NCI-H2171 (cell line): Measurements from ENCODE around the gene RHD.
"Not testable (repeated sequence)": the region's sequence is repeated elsewhere in the genome, so short reads cannot be mapped to it uniquely, and the experiment has no call there.

Source experiments
- DNase-seq: peaks from one replicate; lab custom pipeline; 2025; lab: John Stamatoyannopoulos, UW

The RHD gene

DNA sequence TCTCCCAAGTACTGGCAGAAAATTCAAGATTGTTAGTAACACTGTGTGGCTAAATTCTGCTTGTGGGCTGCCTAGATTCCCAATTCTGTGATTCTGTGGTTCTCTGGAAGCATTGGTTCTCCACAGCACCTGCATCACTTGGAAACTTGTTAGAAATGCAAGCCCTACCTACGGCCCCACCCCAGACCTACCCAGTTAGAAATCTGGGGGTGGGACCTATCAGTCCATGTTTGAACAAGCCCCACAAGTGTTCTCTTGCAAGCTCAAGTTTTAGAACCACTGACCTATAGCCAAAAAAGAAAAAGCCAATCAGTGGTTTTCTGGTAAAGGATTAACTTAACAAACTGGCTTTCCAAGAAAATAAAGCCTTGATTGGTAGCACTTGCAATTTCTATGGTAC lies 35.9 kb downstream of the RHD start:
- DNase-seq: not testable (repeated sequence)

DNA sequence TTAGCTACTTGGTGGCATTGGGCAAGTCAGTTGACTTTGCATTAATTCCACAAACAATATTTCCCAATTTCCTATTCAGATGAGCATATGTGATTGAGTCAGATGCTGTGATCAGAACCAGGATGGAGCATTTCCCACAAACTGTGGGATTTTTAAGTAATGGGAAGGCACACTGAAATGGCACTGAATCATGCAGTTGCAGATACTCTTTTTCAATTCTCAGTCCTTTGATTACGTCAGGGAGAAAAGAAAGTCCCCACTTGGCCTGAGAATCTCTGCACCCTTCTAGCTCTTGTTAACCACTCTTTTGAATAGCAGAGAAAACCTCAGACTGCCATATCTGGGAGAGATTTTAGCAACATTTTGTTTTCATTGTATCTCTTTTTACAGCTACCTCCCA lies 36.8 kb downstream of the RHD start:
- DNase-seq: not testable (repeated sequence)

DNA sequence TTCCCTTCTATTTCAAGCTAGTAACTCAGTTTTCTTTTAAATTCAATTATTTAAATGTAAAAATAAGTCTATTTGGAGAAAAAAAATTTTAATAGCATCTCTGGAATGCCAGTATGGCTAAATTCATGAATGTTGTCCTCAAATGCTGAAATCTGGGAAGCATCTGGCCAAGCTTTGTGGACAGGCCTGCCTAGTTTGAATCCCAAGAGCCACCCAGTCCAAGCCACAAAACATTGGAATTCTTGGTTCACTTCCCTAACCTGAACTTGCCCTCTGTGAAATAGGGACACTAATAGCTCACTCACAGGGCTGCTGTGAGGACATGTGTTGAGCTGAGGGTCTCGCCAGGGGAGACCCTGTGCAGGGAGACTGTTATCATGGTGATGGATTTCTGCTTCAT lies 37.2 kb downstream of the RHD start:
- DNase-seq: not testable (repeated sequence)

- not testable (repeated sequence) for DNase-seq
These were observed 40.6 kb downstream of the RHD start for GRCh38 chr1:25312806-25313470.

DNA sequence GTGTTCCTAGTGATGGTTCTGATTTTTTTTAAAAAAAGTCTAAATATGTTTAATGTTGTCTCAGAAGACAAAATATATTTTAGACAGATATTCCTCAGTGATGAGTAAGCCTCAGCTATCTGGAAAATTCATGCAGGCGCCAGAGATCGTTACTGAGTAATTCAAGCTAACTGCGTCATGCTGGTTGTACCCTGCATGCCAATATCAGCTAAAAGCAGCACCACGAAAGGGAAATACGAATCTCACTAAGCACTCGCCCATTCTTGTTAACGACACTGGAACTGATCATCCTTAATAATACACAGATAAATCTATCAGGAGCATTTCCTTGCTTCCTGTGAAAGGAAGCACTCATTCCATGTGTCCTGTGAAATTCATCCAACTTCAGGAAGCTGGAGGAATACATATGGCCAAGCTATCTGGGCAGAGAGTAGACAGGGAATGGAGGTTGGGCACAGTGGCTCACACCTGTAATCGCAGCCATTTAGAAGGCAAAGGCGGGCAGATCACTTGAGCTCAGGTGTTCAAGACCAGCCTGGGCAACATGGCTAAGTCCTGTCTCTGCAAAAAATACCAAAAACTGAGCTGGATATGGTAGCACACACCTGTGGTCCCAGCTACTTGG lies 48.1 kb downstream of the RHD start:
- not testable (repeated sequence) for DNase-seq

DNA sequence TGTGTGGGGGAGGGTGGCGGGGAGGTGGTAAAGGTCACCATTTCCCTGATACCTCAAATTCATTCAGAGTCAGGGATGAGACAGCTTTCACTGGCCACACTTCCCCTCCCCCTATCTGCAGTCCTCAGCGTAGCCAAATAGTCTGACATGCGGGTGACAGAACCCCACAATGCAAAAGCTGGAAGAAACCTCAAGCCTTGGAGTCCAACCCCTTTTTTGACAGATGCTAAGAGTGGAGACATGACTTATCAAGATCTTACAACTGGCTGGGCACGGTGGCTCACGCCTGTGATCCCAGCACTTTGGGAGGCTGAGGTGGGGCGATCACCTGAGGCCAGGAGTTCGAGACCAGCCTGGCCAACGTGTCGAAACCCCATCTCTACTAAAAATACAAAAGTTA lies 49.8 kb downstream of the RHD start:
- DNase-seq: not testable (repeated sequence)

DNA sequence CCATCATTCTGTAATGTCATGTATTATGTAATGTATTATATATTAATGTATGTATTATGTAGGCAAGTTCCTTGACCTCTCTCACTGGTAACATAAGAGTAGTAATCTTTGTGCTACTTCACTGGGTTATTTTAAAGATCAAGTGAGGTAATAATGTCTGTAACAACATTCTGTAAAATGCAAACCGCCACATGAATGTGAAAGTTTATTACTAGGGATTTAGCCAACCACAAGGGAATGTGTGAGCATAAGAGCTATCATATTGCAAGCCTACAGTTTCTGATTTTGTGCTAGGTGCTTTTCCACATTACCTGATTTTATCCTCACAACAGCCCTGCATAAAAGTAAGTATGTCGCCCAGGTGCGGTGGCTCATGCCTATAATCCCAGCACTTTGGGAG lies 52.1 kb downstream of the RHD start:
- not testable (repeated sequence) for DNase-seq

- DNase-seq: not testable (repeated sequence)
These were observed 55.8 kb downstream of the RHD start for GRCh38 chr1:25327864-25328790.

DNA sequence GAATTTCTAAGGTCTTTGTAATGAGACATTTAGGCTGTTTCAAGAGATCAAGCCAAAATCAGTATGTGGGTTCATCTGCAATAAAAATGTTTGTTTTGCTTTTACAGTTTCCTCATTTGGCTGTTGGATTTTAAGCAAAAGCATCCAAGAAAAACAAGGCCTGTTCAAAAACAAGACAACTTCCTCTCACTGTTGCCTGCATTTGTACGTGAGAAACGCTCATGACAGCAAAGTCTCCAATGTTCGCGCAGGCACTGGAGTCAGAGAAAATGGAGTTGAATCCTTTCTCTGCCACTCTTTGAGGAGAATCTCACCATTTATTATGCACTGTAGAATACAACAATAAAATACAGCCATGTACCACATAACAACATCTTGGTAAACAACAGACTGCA lies 56.5 kb downstream of the RHD start:
- not testable (repeated sequence) for DNase-seq

DNA sequence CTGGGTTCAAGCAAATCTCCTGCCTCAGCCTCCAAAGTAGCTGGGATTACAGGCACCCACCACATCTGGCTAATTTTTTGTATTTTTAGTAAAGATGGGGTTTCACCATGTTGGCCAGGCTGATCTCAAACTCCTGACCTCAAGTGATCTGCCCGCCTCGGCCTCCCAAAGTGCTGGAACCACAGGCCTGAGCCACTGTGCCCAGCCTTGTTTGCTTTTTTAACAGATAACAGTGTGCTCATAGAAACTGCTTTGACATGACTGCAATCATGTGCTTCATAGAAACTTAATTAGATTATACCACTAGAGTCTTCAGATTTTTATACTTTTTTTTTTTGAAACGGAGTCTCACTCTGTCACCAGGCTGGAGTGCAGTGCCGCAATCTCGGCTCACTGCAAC lies 57.0 kb downstream of the RHD start:
- not testable (repeated sequence) for DNase-seq

GRCh38 chr1:25329950-25330349 lies 57.6 kb downstream of the RHD start:
- not testable (repeated sequence) for DNase-seq

- DNase-seq: not testable (repeated sequence)
These were observed 64.6 kb downstream of the RHD start for GRCh38 chr1:25336922-25337354.

DNA sequence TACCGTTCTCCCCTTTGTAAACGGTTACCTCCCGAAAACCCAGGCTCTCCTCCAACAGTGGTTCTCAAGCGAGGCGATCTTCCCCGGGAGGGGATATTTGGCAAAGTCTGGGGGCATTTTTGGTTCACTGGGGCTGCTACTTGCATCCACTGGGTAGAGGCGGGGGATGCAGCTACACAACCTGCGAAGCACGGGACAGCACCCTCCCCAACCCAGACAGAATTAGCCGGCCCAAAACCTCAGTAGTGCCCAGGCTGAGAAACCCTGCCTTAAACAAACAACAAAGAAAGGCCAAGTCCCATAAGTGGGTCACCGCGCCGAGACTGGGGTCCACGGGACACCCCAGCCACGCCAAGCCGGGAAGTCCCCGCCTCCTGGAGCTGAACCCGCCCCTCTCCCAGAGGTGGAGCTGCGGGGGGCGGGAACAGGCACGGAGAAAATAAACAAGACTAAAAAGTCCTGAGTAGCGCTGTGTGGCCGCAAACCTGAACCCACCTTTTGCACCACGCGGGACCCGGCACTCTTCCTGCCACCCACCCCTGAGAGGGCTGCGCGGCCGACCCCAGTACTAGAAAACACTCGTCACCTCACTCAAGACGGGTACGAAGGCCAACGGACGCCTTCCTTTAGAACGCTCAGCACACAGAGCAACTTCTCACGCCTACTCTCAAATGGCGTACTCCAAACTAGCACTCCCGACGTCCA lies 65.3 kb downstream of the RHD start:
- not testable (repeated sequence) for DNase-seq

DNA sequence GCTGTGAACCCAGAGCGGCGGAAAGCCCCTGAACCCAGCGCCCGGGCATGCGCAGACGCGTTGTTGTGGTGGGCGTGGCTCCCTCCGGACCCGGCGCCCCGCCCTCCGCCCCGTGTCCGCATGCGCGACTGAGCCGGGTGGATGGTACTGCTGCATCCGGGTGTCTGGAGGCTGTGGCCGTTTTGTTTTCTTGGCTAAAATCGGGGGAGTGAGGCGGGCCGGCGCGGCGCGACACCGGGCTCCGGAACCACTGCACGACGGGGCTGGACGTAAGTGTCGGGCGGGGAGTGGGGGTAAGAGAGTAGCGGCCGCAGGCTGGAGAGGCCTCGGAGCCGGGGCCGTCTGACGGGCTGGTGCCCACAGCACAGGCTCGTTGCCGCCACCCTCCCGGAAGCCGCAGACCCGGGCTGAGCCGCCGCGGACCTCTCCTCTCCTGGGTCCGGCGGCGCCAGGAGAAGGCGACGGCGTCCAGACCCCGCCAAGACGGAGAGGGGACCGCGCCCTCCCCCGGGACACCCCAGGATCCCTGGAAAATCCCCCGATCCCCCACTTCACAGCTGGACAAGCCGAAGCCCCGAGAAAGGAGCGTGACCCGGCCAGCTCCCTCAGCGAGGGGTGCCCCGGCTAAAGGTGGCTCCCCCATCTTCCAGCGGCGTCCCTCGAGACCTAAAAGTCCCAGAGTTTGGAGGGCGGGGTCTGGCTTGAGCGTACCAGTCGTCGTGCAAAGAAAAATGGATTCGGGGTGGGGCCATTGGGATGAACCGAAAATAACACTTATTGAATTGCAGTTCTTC lies 66.1 kb downstream of the RHD start, which contains the start of gene TMEM50A:
TMEM50A (plus strand) TSS at position 147 of the 794 bp plus-strand sequence. CDS start 2,153 bp downstream, outside the sequence.
- DNase-seq: peak; percentile 80

GRCh38 chr1:25338986-25339385 lies 66.7 kb downstream of the RHD start:
- no peak for DNase-seq

DNA sequence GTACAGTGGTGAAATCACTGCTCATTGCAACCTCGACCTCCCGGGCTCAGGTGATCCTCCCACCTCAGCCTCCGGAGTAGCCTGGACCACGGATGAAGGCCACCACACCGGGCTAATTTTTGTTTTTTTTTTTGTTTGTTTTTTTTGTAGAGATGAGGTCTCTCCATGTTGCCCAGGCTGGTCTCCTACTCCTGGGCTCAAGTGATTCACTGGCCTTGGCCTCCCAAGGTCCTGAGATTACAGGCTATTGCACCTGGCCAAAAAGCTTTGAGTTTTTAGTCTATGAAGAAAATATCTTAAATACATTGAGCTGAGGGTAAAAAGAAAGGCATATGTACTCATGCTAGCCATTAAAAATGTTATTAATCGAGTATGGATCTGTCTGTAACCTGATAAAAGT lies 69.4 kb downstream of the RHD start:
- no peak for DNase-seq

GRCh38 chr1:25342846-25343245 lies 70.5 kb downstream of the RHD start:
- no peak for DNase-seq

GRCh38 chr1:25343872-25344271 lies 71.6 kb downstream of the RHD start:
- no peak for DNase-seq

DNA sequence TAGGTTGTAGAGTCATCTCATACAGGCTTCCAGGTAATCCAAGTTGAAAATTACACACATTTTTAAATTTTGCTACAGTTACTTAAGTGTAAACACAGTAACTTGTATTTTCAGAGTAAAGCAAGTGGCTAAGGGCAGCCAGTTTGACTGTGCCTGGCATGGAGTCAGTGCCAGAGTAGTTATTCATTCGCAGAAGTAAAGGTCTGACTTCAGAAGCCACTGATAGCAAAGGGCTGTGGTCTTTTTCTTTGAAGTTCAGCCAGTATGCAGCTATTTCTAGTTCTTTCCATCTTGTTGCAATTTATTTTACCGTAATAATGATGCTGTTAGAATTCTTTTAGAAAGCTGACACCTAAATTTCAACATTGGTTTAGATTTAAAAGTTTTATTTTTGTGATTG lies 75.2 kb downstream of the RHD start:
- no peak for DNase-seq

DNA sequence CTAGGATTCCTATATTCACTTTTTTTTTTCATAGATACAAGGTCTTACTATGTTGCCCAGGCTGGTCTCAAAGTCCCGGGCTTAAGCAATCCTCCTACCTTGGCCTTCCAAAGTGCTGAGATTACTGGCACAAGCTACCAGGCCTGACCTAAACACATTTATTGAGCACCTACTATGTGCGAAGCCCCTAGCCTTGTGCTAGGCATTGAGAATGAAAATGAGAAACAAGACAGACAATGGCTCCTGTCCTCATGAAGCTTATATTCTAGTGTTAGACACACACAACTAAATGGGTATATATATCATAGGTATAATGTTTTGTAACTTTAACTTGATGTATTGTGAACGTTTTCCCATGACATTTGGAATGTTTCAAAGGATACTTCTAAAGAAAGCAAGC lies 77.3 kb downstream of the RHD start:
- no peak for DNase-seq

- no peak for DNase-seq
These were observed 83.6 kb downstream of the RHD start for GRCh38 chr1:25355841-25356395.
